Activated CD4-positive, alpha-beta T cell treated with anti-CD3 and anti-CD28 coated beads, Interleukin-2, amount 50 U/mL, for 1 hour (primary cell): ENCODE data around the gene UBAP2L.
"Not testable (repeated sequence)": the region's sequence is repeated elsewhere in the genome, so short reads cannot be mapped to it uniquely, and the experiment has no call there.

Experiments
- DNase-seq: peaks from one replicate; pipeline ENCODE4 v3.0.0-alpha.2; 2020

Gene UBAP2L

GRCh38 chr1:154198756-154199562 lies 21.8 kb upstream of the UBAP2L start:
- DNase-seq, result peak; percentile 24

- no peak for DNase-seq
Observed at GRCh38 chr1:154199563-154199879, 21.2 kb upstream of the UBAP2L start.

GRCh38 chr1:154205778-154206177 lies 15.0 kb upstream of the UBAP2L start:
- DNase-seq, result not testable (repeated sequence)

DNA sequence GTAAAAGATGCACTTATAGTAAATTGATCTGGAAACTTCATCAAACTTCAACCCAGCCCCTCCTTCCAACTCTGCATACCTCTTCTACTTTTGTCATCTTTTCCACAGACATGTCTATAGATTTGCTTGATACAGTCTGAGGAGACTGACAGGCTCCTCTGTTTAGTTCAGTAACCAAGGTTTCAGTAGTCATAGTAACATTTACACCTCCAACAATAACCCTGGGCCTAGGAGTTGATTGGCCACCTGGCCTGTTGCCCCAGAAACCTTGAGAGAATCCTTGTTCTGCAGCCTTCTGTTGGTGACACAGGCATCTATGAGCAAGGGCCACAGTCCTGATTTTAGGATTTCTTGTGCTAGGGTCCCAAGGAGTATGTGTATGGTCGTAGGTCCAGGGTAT lies 14.6 kb upstream of the UBAP2L start, which contains the start of gene CFAP141:
TSS of gene CFAP141 (minus strand) at position 138 of the 400 bp plus-strand sequence. CDS start at position 112, 26 bp downstream.
- no peak for DNase-seq

- DNase-seq, result no peak
Observed at GRCh38 chr1:154207262-154207661, 13.5 kb upstream of the UBAP2L start.

GRCh38 chr1:154208677-154209388 lies 11.9 kb upstream of the UBAP2L start:
- DNase-seq, result no peak

GRCh38 chr1:154212083-154212482 lies 8.7 kb upstream of the UBAP2L start:
- DNase-seq, result no peak

DNA sequence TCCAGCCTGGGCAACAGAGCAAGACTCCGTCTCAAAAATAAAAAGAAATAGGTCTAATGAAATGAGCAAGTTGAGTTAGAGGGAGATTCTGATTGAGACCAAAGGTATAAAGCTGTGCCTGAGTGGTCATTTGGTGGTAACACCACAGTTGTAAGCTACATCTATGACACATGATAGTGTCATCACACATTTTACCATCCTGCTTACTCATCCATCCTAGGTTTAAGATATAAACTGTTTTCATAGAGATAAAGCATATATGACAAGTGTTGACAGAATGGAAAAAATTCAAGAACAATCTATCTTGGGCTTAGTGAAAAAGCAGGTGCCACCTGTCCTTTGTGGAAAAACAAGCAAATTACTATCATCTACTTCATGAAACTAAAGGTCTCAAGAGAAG lies 7.5 kb upstream of the UBAP2L start:
- no peak for DNase-seq

DNA sequence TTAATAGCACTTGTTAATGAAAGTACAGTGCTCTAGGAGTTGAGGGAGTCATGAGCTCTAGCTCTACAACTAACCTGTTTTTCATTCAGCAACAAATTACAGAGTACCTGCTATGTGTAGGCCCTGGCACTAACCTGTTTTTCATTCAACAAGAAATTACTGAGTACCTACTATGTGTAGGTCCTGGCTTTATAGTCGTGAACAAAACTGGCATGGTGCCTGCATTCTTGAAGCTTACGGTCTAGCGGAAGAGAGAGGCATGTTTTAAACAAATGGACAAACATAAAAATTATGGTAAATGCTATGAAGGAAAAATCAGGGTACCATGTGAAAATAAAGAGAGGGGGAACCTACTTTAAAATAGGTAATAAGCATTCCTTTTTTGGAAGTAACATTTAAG lies 2.2 kb upstream of the UBAP2L start:
- DNase-seq, result no peak

- no peak for DNase-seq
Observed at GRCh38 chr1:154219541-154219940, 1.2 kb upstream of the UBAP2L start.

DNA sequence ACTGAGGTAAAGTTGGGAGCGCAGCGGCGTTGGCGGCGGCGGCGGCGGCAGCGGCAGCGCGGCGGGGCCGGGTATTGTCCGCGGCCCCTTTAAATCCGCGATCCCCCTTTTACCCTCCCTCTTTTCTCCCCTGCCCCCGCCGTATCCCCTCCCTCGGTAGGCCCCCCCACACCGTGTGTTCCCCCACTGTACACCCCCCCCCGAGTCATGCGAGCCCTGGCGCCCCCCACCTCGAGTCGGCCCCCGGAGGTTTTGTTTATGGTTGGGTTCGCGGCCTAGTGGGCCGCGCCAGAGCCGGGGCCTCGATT lies 169 bp downstream of the UBAP2L start:
- DNase-seq, result no peak

GRCh38 chr1:154221278-154222001 lies 685 bp downstream of the UBAP2L start:
- peak; percentile 72 for DNase-seq

DNA sequence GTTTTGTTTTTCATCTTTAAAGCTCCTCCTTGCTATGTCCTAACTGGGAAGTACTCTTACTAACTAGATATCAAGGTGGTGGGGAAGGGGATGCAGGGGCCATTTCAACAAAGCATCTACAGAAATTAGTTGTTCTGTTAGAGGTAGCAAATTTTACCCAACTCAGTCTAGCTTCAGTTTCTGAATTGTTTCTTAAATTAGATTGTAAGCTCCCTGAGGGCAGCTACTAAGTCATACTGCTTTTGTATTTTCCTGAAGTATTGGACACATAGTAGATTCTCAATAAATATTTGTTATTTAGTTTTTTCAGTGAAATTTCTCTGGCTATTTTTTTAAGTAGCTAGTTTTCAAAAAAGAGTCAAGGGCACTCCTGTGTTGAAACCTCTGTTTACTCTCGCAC lies 1.8 kb downstream of the UBAP2L start:
- DNase-seq, result no peak

DNA sequence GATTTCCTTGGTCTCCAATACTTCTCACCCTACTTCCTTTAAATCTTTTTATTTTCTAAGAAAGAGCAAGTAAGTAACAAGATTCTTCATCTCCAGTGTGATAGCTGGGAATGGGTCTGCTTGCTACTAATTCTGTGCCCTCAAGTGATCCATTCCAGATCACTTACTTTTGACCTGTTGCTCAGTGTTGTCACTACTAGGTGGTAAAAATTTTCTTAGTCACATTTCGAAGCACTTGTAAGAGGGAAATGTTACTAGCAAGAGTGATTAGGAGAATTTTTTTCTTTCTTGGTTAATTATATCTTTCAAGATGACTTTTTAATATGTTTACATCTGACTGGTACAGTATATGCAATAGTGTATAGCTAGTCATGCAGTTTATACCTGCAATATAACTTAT lies 2.2 kb downstream of the UBAP2L start:
- no peak for DNase-seq

DNA sequence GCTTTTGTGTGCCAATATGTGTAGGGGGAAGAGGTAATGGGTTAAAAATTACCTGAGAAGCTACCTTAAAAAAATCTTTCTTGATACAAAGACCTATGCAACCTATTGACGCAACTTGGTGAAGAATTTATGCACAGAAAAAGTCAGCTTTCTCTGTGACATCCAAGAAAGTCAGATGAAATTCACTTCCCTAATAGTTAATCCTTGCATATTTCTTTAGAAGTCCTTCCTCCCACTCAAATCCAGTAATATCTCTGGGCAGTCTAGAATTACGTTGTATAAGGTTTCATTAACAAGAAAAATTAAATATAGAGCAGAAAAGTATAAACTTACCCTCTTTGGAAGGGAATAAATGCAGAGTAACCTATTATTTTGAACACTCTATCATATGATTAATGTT lies 2.9 kb downstream of the UBAP2L start:
- no peak for DNase-seq

GRCh38 chr1:154225370-154225769 lies 4.6 kb downstream of the UBAP2L start:
- DNase-seq, result no peak

- DNase-seq, result not testable (repeated sequence)
Observed at GRCh38 chr1:154231112-154231511, 10.4 kb downstream of the UBAP2L start.

- not testable (repeated sequence) for DNase-seq
Observed at GRCh38 chr1:154233127-154233526, 12.4 kb downstream of the UBAP2L start.

- no peak for DNase-seq
Observed at GRCh38 chr1:154236855-154237254, 16.1 kb downstream of the UBAP2L start.

GRCh38 chr1:154237435-154237834 lies 16.7 kb downstream of the UBAP2L start:
- DNase-seq, result no peak

- DNase-seq, result no peak
Observed at GRCh38 chr1:154237880-154238506, 17.2 kb downstream of the UBAP2L start.

GRCh38 chr1:154239491-154239890 lies 18.7 kb downstream of the UBAP2L start:
- DNase-seq, result no peak

- no peak for DNase-seq
Observed at GRCh38 chr1:154240294-154240833, 19.6 kb downstream of the UBAP2L start.
